WTC11 (cell line): ENCODE results near the gene GALK2.

ENCODE experiments used
- ESRRA ChIP-seq: sonication (generic); formaldehyde crosslinking; IDR thresholded peaks from 2 replicates; pipeline ENCODE4 v1.8.1; 2022; ENCODE audit warnings: mild to moderate bottlenecking, missing genetic modification reagents, borderline replicate concordance
- FOXJ3 ChIP-seq: sonication (generic); formaldehyde crosslinking; IDR thresholded peaks from 2 replicates; pipeline ENCODE4 v1.9.0; 2021; ENCODE audit warnings: missing genetic modification reagents, mild to moderate bottlenecking, borderline replicate concordance
- HMGA2 ChIP-seq: fragments of 250-450 bp; sonication (Bioruptor Pico); IDR thresholded peaks from 2 replicates; pipeline ENCODE4 v1.4.0; 2021; ENCODE audit warnings: mild to moderate bottlenecking, moderate library complexity
- NR2C2 ChIP-seq: sonication (generic); formaldehyde crosslinking; IDR thresholded peaks from 2 replicates; pipeline ENCODE4 v1.8.0; 2022; ENCODE audit warnings: mild to moderate bottlenecking, missing genetic modification reagents
- ZNF232 ChIP-seq: sonication (generic); formaldehyde crosslinking; IDR thresholded peaks from 2 replicates; pipeline ENCODE4 v1.8.0; 2022; ENCODE audit warnings: mild to moderate bottlenecking, missing genetic modification reagents
- TF ChIP-seq, protein P1 (sequence below): fragments of 200-600 bp; IDR thresholded peaks from 2 replicates; pipeline ENCODE4 v1.8.0; 2022; ENCODE audit warnings: antibody characterized with exemption
- TF ChIP-seq, protein P2 (sequence below): sonication (generic); formaldehyde crosslinking; IDR thresholded peaks from 2 replicates; pipeline ENCODE4 v1.8.1; 2023; ENCODE audit warnings: mild to moderate bottlenecking, missing genetic modification reagents, borderline replicate concordance
- TF ChIP-seq, protein P3 (sequence below): sonication (generic); formaldehyde crosslinking; IDR thresholded peaks from 2 replicates; pipeline ENCODE4 v1.8.1; 2022; ENCODE audit warnings: missing genetic modification reagents, borderline replicate concordance
- TF ChIP-seq, protein P4 (sequence below): sonication (generic); formaldehyde crosslinking; conservative IDR thresholded peaks from 2 replicates; pipeline ENCODE4 v1.8.1; 2023; ENCODE audit warnings: mild to moderate bottlenecking, low read depth, missing genetic modification reagents, moderate library complexity
- TF ChIP-seq, protein P5 (sequence below): sonication (generic); formaldehyde crosslinking; IDR thresholded peaks from 2 replicates; pipeline ENCODE4 v1.8.0; 2023; ENCODE audit warnings: missing genetic modification reagents, mild to moderate bottlenecking, borderline replicate concordance
- TF ChIP-seq, protein P6 (sequence below): sonication (generic); formaldehyde crosslinking; conservative IDR thresholded peaks from 2 replicates; pipeline ENCODE4 v1.8.1; 2022; ENCODE audit warnings: mild to moderate bottlenecking, missing genetic modification reagents
- TF ChIP-seq, protein P7 (sequence below): sonication (generic); formaldehyde crosslinking; IDR thresholded peaks from 2 replicates; pipeline ENCODE4 v1.8.1; 2023; ENCODE audit warnings: mild to moderate bottlenecking, missing genetic modification reagents

DNA sequence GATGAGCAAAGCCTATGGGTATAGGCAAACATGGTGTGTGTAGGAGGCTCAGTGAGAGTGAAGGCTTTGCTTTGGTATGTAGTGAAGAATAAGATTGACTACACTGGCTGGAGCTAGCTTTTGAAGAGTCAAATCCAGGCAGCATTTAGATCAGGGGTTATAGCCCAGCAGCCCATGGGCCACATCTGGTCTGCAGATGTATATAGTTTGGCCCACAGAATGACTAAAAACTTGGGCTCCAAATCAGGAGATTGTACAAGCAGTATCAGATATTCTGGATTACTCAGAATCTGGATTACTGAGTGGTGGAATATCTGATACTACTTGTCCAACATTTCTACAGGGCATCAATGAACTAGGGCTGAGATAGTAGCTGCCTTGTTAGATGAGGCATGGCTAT, 160.1 kb downstream of the GALK2 start:
- TF ChIP-seq NR2C2 (CRISPR knock-in tag) (no peak), FOXJ3 (no peak), HMGA2 (CRISPR knock-in tag) (no peak), ZNF232 (CRISPR knock-in tag) (no peak), ESRRA (CRISPR knock-in tag) (no peak)
- TF ChIP-seq, protein P1, sequence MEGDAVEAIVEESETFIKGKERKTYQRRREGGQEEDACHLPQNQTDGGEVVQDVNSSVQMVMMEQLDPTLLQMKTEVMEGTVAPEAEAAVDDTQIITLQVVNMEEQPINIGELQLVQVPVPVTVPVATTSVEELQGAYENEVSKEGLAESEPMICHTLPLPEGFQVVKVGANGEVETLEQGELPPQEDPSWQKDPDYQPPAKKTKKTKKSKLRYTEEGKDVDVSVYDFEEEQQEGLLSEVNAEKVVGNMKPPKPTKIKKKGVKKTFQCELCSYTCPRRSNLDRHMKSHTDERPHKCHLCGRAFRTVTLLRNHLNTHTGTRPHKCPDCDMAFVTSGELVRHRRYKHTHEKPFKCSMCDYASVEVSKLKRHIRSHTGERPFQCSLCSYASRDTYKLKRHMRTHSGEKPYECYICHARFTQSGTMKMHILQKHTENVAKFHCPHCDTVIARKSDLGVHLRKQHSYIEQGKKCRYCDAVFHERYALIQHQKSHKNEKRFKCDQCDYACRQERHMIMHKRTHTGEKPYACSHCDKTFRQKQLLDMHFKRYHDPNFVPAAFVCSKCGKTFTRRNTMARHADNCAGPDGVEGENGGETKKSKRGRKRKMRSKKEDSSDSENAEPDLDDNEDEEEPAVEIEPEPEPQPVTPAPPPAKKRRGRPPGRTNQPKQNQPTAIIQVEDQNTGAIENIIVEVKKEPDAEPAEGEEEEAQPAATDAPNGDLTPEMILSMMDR, result no peak
- TF ChIP-seq, protein P2, sequence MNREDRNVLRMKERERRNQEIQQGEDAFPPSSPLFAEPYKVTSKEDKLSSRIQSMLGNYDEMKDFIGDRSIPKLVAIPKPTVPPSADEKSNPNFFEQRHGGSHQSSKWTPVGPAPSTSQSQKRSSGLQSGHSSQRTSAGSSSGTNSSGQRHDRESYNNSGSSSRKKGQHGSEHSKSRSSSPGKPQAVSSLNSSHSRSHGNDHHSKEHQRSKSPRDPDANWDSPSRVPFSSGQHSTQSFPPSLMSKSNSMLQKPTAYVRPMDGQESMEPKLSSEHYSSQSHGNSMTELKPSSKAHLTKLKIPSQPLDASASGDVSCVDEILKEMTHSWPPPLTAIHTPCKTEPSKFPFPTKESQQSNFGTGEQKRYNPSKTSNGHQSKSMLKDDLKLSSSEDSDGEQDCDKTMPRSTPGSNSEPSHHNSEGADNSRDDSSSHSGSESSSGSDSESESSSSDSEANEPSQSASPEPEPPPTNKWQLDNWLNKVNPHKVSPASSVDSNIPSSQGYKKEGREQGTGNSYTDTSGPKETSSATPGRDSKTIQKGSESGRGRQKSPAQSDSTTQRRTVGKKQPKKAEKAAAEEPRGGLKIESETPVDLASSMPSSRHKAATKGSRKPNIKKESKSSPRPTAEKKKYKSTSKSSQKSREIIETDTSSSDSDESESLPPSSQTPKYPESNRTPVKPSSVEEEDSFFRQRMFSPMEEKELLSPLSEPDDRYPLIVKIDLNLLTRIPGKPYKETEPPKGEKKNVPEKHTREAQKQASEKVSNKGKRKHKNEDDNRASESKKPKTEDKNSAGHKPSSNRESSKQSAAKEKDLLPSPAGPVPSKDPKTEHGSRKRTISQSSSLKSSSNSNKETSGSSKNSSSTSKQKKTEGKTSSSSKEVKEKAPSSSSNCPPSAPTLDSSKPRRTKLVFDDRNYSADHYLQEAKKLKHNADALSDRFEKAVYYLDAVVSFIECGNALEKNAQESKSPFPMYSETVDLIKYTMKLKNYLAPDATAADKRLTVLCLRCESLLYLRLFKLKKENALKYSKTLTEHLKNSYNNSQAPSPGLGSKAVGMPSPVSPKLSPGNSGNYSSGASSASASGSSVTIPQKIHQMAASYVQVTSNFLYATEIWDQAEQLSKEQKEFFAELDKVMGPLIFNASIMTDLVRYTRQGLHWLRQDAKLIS, result no peak
- TF ChIP-seq, protein P3, sequence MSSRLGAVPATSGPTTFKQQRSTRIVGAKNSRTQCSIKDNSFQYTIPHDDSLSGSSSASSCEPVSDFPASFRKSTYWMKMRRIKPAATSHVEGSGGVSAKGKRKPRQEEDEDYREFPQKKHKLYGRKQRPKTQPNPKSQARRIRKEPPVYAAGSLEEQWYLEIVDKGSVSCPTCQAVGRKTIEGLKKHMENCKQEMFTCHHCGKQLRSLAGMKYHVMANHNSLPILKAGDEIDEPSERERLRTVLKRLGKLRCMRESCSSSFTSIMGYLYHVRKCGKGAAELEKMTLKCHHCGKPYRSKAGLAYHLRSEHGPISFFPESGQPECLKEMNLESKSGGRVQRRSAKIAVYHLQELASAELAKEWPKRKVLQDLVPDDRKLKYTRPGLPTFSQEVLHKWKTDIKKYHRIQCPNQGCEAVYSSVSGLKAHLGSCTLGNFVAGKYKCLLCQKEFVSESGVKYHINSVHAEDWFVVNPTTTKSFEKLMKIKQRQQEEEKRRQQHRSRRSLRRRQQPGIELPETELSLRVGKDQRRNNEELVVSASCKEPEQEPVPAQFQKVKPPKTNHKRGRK (CRISPR knock-in tag), result no peak
- TF ChIP-seq, protein P4, sequence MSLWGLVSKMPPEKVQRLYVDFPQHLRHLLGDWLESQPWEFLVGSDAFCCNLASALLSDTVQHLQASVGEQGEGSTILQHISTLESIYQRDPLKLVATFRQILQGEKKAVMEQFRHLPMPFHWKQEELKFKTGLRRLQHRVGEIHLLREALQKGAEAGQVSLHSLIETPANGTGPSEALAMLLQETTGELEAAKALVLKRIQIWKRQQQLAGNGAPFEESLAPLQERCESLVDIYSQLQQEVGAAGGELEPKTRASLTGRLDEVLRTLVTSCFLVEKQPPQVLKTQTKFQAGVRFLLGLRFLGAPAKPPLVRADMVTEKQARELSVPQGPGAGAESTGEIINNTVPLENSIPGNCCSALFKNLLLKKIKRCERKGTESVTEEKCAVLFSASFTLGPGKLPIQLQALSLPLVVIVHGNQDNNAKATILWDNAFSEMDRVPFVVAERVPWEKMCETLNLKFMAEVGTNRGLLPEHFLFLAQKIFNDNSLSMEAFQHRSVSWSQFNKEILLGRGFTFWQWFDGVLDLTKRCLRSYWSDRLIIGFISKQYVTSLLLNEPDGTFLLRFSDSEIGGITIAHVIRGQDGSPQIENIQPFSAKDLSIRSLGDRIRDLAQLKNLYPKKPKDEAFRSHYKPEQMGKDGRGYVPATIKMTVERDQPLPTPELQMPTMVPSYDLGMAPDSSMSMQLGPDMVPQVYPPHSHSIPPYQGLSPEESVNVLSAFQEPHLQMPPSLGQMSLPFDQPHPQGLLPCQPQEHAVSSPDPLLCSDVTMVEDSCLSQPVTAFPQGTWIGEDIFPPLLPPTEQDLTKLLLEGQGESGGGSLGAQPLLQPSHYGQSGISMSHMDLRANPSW (CRISPR knock-in tag), result no peak
- TF ChIP-seq, protein P5, sequence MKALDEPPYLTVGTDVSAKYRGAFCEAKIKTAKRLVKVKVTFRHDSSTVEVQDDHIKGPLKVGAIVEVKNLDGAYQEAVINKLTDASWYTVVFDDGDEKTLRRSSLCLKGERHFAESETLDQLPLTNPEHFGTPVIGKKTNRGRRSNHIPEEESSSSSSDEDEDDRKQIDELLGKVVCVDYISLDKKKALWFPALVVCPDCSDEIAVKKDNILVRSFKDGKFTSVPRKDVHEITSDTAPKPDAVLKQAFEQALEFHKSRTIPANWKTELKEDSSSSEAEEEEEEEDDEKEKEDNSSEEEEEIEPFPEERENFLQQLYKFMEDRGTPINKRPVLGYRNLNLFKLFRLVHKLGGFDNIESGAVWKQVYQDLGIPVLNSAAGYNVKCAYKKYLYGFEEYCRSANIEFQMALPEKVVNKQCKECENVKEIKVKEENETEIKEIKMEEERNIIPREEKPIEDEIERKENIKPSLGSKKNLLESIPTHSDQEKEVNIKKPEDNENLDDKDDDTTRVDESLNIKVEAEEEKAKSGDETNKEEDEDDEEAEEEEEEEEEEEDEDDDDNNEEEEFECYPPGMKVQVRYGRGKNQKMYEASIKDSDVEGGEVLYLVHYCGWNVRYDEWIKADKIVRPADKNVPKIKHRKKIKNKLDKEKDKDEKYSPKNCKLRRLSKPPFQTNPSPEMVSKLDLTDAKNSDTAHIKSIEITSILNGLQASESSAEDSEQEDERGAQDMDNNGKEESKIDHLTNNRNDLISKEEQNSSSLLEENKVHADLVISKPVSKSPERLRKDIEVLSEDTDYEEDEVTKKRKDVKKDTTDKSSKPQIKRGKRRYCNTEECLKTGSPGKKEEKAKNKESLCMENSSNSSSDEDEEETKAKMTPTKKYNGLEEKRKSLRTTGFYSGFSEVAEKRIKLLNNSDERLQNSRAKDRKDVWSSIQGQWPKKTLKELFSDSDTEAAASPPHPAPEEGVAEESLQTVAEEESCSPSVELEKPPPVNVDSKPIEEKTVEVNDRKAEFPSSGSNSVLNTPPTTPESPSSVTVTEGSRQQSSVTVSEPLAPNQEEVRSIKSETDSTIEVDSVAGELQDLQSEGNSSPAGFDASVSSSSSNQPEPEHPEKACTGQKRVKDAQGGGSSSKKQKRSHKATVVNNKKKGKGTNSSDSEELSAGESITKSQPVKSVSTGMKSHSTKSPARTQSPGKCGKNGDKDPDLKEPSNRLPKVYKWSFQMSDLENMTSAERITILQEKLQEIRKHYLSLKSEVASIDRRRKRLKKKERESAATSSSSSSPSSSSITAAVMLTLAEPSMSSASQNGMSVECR (CRISPR knock-in tag), result no peak
- TF ChIP-seq, protein P6, sequence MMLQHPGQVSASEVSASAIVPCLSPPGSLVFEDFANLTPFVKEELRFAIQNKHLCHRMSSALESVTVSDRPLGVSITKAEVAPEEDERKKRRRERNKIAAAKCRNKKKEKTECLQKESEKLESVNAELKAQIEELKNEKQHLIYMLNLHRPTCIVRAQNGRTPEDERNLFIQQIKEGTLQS, result no peak
- TF ChIP-seq, protein P7, sequence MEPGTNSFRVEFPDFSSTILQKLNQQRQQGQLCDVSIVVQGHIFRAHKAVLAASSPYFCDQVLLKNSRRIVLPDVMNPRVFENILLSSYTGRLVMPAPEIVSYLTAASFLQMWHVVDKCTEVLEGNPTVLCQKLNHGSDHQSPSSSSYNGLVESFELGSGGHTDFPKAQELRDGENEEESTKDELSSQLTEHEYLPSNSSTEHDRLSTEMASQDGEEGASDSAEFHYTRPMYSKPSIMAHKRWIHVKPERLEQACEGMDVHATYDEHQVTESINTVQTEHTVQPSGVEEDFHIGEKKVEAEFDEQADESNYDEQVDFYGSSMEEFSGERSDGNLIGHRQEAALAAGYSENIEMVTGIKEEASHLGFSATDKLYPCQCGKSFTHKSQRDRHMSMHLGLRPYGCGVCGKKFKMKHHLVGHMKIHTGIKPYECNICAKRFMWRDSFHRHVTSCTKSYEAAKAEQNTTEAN (CRISPR knock-in tag), result no peak
